Loucy (cell line): ENCODE data around the gene CCDC102A.

Experiments used
- EZH2phosphoT487 ChIP-seq: fragments of 200-600 bp; IDR thresholded peaks from 2 replicates; pipeline ENCODE4 v1.6.1; 2018; ENCODE audit warnings: antibody characterized with exemption, mild to moderate bottlenecking, moderate library complexity, borderline replicate concordance
- TF ChIP-seq, protein P1 (sequence below): fragments of 200-600 bp; sonication (generic); conservative IDR thresholded peaks from 2 replicates; pipeline ENCODE4 v1.5.1; 2014; ENCODE audit warnings: mild to moderate bottlenecking, antibody characterized with exemption, low read length

DNA sequence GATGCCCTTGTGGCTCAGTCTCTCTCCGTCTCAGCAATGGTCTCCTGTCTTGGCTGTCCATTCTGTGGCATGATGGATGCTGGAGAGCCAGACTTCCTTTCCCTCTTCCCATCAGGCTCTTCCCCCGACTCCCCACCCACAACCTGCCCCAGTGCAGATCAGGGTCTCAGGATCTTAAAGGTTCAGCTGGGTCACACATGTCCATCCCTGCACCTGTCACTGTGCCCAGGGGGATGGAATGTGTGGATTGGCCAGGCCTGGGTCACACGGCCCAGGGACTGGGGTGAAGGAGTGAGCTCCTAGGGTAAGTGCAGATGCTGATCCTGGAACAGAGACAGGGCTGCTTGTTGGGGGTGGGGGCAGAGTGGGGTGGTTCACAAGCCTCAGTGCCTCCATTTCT is 29.1 kb upstream of the CCDC102A start:
- TF ChIP-seq, protein P1, sequence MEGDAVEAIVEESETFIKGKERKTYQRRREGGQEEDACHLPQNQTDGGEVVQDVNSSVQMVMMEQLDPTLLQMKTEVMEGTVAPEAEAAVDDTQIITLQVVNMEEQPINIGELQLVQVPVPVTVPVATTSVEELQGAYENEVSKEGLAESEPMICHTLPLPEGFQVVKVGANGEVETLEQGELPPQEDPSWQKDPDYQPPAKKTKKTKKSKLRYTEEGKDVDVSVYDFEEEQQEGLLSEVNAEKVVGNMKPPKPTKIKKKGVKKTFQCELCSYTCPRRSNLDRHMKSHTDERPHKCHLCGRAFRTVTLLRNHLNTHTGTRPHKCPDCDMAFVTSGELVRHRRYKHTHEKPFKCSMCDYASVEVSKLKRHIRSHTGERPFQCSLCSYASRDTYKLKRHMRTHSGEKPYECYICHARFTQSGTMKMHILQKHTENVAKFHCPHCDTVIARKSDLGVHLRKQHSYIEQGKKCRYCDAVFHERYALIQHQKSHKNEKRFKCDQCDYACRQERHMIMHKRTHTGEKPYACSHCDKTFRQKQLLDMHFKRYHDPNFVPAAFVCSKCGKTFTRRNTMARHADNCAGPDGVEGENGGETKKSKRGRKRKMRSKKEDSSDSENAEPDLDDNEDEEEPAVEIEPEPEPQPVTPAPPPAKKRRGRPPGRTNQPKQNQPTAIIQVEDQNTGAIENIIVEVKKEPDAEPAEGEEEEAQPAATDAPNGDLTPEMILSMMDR, result no peak
- no peak for TF ChIP-seq EZH2phosphoT487
